HepG2 (cell line): ENCODE measurements around the gene TMEM255B. TPM values are rescaled to one million over a fixed set of nuclear protein-coding genes. Genes with fewer than 3 reads are reported as not detected.

Source experiments
- ATAC-seq: fragments of 200-7000 bp; cut with Tn5 transposase; 3 replicates; pipeline ENCODE4 v1.9.1; 2020; ENCODE audit warnings: mild to moderate bottlenecking, moderate library complexity
- BruUV-seq: library from RNA; stranded (reverse); fragments of 400-500 nt; replicated peaks from 2 replicates; lab custom pipeline; 2021; lab: Mats Ljungman, UMichigan
- CTCF ChIA-PET: fragments of 300-600 bp; formaldehyde crosslinking; extraction: SDS; loops from one replicate; lab custom pipeline; 2021; ENCODE audit warnings: low total read pairs, inconsistent platforms, low intra/inter-chr PET ratio; lab: Yijun Ruan, JAX
- POLR2A ChIA-PET: fragments of 350-600 bp; sonication (Branson Sonifier 250); formaldehyde crosslinking; loops from one replicate; lab custom pipeline; 2020; ENCODE audit warnings: antibody characterized with exemption, inconsistent platforms; lab: Yijun Ruan, JAX
- DNase-seq: peaks from one replicate; pipeline ENCODE4 v3.0.0-alpha.2; 2015; ENCODE audit warnings: low spot score
- FAIRE-seq: peaks from 3 replicates; lab custom pipeline; 2011; peaks lifted over from hg19 to GRCh38; lab: Jason Lieb, UNC
- H2AFZ ChIP-seq: one replicate; pipeline ENCODE4 v1.6.1; 2011; ENCODE audit warnings: low read length, inconsistent platforms
- H3K27ac ChIP-seq: fragments of 300-600 bp; 3 replicates; pipeline ENCODE4 v1.8.0; 2011; ENCODE audit warnings: mixed run types, mild to moderate bottlenecking, mixed read lengths, low read length, inconsistent platforms; ENCODE audit not compliant: insufficient read depth; ENCODE audit errors: extremely low read length
- H3K27me3 ChIP-seq, 2 experiments: fragments of 200-600 bp in 1 of 2; 2 replicates in 1 of 2; 3 replicates in 1 of 2; pipeline versions ENCODE4 v1.6.0 to v1.8.0; 2011; ENCODE audit warnings: low read length in 2 of 2, mild to moderate bottlenecking in 2 of 2, moderate library complexity in 2 of 2, inconsistent platforms in 1 of 2; ENCODE audit not compliant: insufficient read depth in 2 of 2, control insufficient read depth in 1 of 2
- H3K36me3 ChIP-seq, 2 experiments: fragments of 200-600 bp in 1 of 2; replicated peaks in 1 of 2; 2 replicates in 1 of 2; 3 replicates in 1 of 2; pipeline versions ENCODE4 v1.5.1 to v1.8.0; 2011; ENCODE audit warnings: low read length in 2 of 2, inconsistent platforms in 1 of 2; ENCODE audit not compliant: insufficient read depth in 2 of 2, control insufficient read depth in 1 of 2
- H3K4me1 ChIP-seq: 2 replicates; pipeline ENCODE4 v1.5.1; 2012; ENCODE audit warnings: low read length, inconsistent platforms; ENCODE audit not compliant: insufficient read depth
- H3K4me2 ChIP-seq: 2 replicates; pipeline ENCODE4 v1.6.0; 2011; ENCODE audit warnings: low read depth, low read length, inconsistent platforms
- H3K4me3 ChIP-seq, 3 experiments: fragments of 200-600 bp in 1 of 3; sonication (generic), shearing (Covaris generic) in 1 of 3; replicated peaks in 1 of 3; 2 replicates each; pipeline ENCODE4 v1.5.1; 2011 to 2016; ENCODE audit warnings: low read length in 3 of 3, inconsistent platforms in 2 of 3, low read depth in 2 of 3, mild to moderate bottlenecking in 2 of 3, control low read depth in 1 of 3, mixed read lengths in 1 of 3; ENCODE audit not compliant: insufficient read depth in 1 of 3
- H3K79me2 ChIP-seq: one replicate; pipeline ENCODE4 v1.6.1; 2011; ENCODE audit warnings: low read length, inconsistent platforms; ENCODE audit not compliant: insufficient read depth
- H3K9ac ChIP-seq: 2 replicates; pipeline ENCODE4 v1.6.0; 2011; ENCODE audit warnings: mild to moderate bottlenecking, low read depth, low read length, inconsistent platforms; ENCODE audit not compliant: insufficient read depth
- H3K9me3 ChIP-seq: 2 replicates; pipeline ENCODE4 v1.5.1; 2012; ENCODE audit warnings: mild to moderate bottlenecking, low read length
- H4K20me1 ChIP-seq: 2 replicates; pipeline ENCODE4 v1.6.0; 2011; ENCODE audit warnings: inconsistent platforms, mild to moderate bottlenecking, low read length, moderate library complexity; ENCODE audit not compliant: insufficient read depth
- CEBPB ChIP-seq: IDR thresholded peaks from 2 replicates; pipeline ENCODE4 v1.6.1; 2011; ENCODE audit warnings: low read depth, low read length, improper control_type of control experiment, borderline replicate concordance
- HNRNPL ChIP-seq: fragments of 200-400 bp; formaldehyde crosslinking; IDR thresholded peaks from 2 replicates; pipeline ENCODE4 v1.6.1; 2017; ENCODE audit warnings: mild to moderate bottlenecking, low read depth, low read length
- MATR3 ChIP-seq: sonication (generic); formaldehyde crosslinking; IDR thresholded peaks from 2 replicates; pipeline ENCODE4 v1.4.0; 2020; ENCODE audit warnings: missing genetic modification reagents
- NR2F6 ChIP-seq, 2 experiments: IDR thresholded peaks; 2 replicates each; pipeline ENCODE4 v1.6.1; 2016; ENCODE audit warnings: antibody characterized with exemption in 1 of 2, mild to moderate bottlenecking in 1 of 2
- POLR2AphosphoS5 ChIP-seq: IDR thresholded peaks from 2 replicates; pipeline ENCODE4 v1.6.1; 2012; ENCODE audit warnings: low read depth, low read length
- SMC3 ChIP-seq: IDR thresholded peaks from 2 replicates; pipeline ENCODE4 v1.6.1; 2011; ENCODE audit warnings: low read length, improper control_type of control experiment
- THAP11 ChIP-seq: IDR thresholded peaks from 2 replicates; pipeline ENCODE4 v1.6.1; 2016; ENCODE audit warnings: missing biosample characterization, missing genetic modification reagents
- WGBS: methylation state at CpG from one replicate; pipeline ENCODE4 v1.1.6; 2017; ENCODE audit warnings: low lambda C conversion rate; 5-methylcytosine and 5-hydroxymethylcytosine counted together
- in situ Hi-C: cut with HindIII; loops from 2 replicates; pipeline ENCODE4 v1.10.0; 2017; ENCODE audit warnings: low pct_unique_long_range_greater_than_20kb; ENCODE audit not compliant: extremely low pct_ligation_motif_present
- intact Hi-C: fragments of 100-400 bp; cut with micrococcal nuclease; formaldehyde crosslinking; loops from one replicate; pipeline ENCODE4 v1.10.0; 2022; ENCODE audit not compliant: unreplicated experiment
- polyA plus RNA-seq, 8 experiments: library from polyadenylated mRNA; depleted of rRNA in 3 of 8; stranded (reverse) in 7 of 8; unstranded in 1 of 8; fragments of >200 nt; fragmentation: Illumina TruSeq in 4 of 8; extraction: Trizol in 4 of 8; gene quantifications; 2 replicates each; pipeline versions ENCODE4 v1.2.1 to v1.2.3, GENCODE V29; 2011 to 2016; ENCODE audit warnings: low read depth in 4 of 8, missing spikeins in 1 of 8, mixed read lengths in 1 of 8; ENCODE audit not compliant: insufficient read depth in 1 of 8
- total RNA-seq, 5 experiments: library from RNA; depleted of rRNA; stranded (reverse); fragments of >200 nt; fragmentation: Illumina TruSeq; extraction: Trizol; gene quantifications; 2 replicates each; pipeline ENCODE4 v1.2.3, GENCODE V29; 2016; ENCODE audit warnings: low read depth in 1 of 5

Gene TMEM255B
- total and polyA plus RNA-seq, 2 of the 13 experiments (the other 11 are each of a cell fraction or from before 2014, with no cell fraction given): not detected

- Histone ChIP-seq H3K36me3 (no peaks in the 10 kb centered on the region), H4K20me1 (no peaks in the 10 kb centered on the region), H2AFZ (no peak overlapping the region), H3K9me3 (no peaks in the 10 kb centered on the region), H3K9ac (no peak overlapping the region), H3K27me3 (no peaks in the 10 kb centered on the region; a peak in 1 of 5 replicates), H3K27ac (no peak overlapping the region), H3K4me2 (no peak overlapping the region), H3K79me2 (no peaks in the 10 kb centered on the region), H3K4me3 (no peak overlapping the region), H3K4me1 (peaks cover 5% of the 10 kb centered on the region)
- no TSS peak for BruUV-seq
- FAIRE-seq: no peak
- no peak for DNase-seq
- in situ Hi-C loops: no loop called here
- no peak for TF ChIP-seq SMC3
- TF ChIP-seq POLR2AphosphoS5: no peak
- peak; percentile 69; the same call in 1 of the 2 replicates for TF ChIP-seq HNRNPL
- ATAC-seq: no peak
- no CpG with 5 or more reads among the region's 19 CpGs for WGBS
- ChIA-PET POLR2A (no interaction called here), CTCF (no interaction called here)
- intact Hi-C loops: no loop called here
Observed at GRCh38 chr13:113832205-113832604, 73.2 kb downstream of the TMEM255B start.

- 81% methylated on average over 8 of the region's 23 CpGs for WGBS
- no TSS peak for BruUV-seq
- Histone ChIP-seq H3K27me3 (no peaks in the 10 kb centered on the region), H3K4me2 (no peak overlapping the region), H3K36me3 (no peaks in the 10 kb centered on the region), H3K27ac (no peak overlapping the region), H3K9ac (no peak overlapping the region), H3K4me3 (no peak overlapping the region), H3K79me2 (no peaks in the 10 kb centered on the region), H3K9me3 (no peaks in the 10 kb centered on the region), H4K20me1 (no peaks in the 10 kb centered on the region), H3K4me1 (peaks cover 9% of the 10 kb centered on the region), H2AFZ (no peak overlapping the region)
- intact Hi-C loops: no loop called here
- in situ Hi-C loops: no loop called here
- CTCF ChIA-PET: no interaction called here
- FAIRE-seq: no peak
- no peak for ATAC-seq
- TF ChIP-seq THAP11 (CRISPR knock-in tag) (no peak), MATR3 (CRISPR knock-in tag) (no peak), CEBPB (no peak), NR2F6 (IDR thresholded peaks at IDR 0.05) (no peak), NR2F6 (CRISPR knock-in tag; IDR thresholded peaks at IDR 0.05) (no peak)
- POLR2A ChIA-PET: no interaction called here
- no peak for DNase-seq
Observed at GRCh38 chr13:113832631-113833030, 73.6 kb downstream of the TMEM255B start.
